ENCODE data around the gene SHISA9. TPM values are rescaled to one million over a fixed set of nuclear protein-coding genes. Genes with fewer than 3 reads are reported as not detected.

Gene SHISA9
- total and polyA plus RNA-seq, 4 donors, result under 0.01 to 0.08 (median 0.07) TPM; not detected in 1

GRCh38 chr16:13148836-13149235 lies 247.4 kb downstream of the SHISA9 start (continued):
- TF ChIP-seq EGR1 (IDR thresholded peaks at IDR 0.05; ENCODE audit: low read depth in 2 of 2), result no peak

- Histone ChIP-seq H3K4me1 (ENCODE audit: control insufficient read depth in 4 of 4, insufficient read depth in 4 of 4, low read length in 3 of 4) (no peaks in the 10 kb centered on the region), H3K9ac (ENCODE audit: low read depth in 1 of 2, low read length in 2 of 2) (no peak overlapping the region), H3K4me3 (ENCODE audit: low read depth in 1 of 3, low read length in 3 of 3) (no peak overlapping the region), H3K9me3 (ENCODE audit: control insufficient read depth in 4 of 4, low read length in 3 of 4) (no peaks in the 10 kb centered on the region), H3K36me3 (ENCODE audit: control insufficient read depth in 4 of 4, insufficient read depth in 3 of 4, low read depth in 1 of 4, low read length in 3 of 4) (no peaks in the 10 kb centered on the region), H3K27me3 (ENCODE audit: control insufficient read depth in 4 of 4, insufficient read depth in 4 of 4, low read length in 3 of 4) (no peaks in the 10 kb centered on the region), H3K27ac (ENCODE audit: low read depth in 1 of 2, low read length in 2 of 2) (no peak overlapping the region)
- no peak for DNase-seq (ENCODE audit: low spot score)
- WGBS, result 74% methylated on average over 4 of the region's 4 CpGs
- no peak for TF ChIP-seq YY1 (IDR thresholded peaks at IDR 0.05)
- TF ChIP-seq ATF3 (IDR thresholded peaks at IDR 0.05), result no peak
- no peak for TF ChIP-seq EGR1 (IDR thresholded peaks at IDR 0.05; ENCODE audit: low read depth in 2 of 2)
- TF ChIP-seq RAD21 (IDR thresholded peaks at IDR 0.05), result no peak
- TF ChIP-seq NR2F2 (IDR thresholded peaks at IDR 0.05), result no peak
- no peak for TF ChIP-seq RXRA (IDR thresholded peaks at IDR 0.05)
- no peak for TF ChIP-seq ZBTB33 (IDR thresholded peaks at IDR 0.05)
Measured at GRCh38 chr16:13150181-13150885, 248.9 kb downstream of the SHISA9 start.

GRCh38 chr16:13153696-13154095 lies 252.3 kb downstream of the SHISA9 start:
- no peak for DNase-seq (ENCODE audit: low spot score)
- H3K36me3 ChIP-seq (ENCODE audit: control insufficient read depth in 4 of 4, insufficient read depth in 3 of 4, low read depth in 1 of 4, low read length in 3 of 4), result no peaks in the 10 kb centered on the region
- H3K4me1 ChIP-seq (ENCODE audit: control insufficient read depth in 4 of 4, insufficient read depth in 4 of 4, low read length in 3 of 4), result no peaks in the 10 kb centered on the region
- no peak overlapping the region for H3K27ac ChIP-seq (ENCODE audit: low read depth in 1 of 2, low read length in 2 of 2)
- H3K4me3 ChIP-seq (ENCODE audit: low read depth in 1 of 3, low read length in 3 of 3), result no peak overlapping the region
- WGBS, result 70% methylated on average over 4 of the region's 4 CpGs
- no peak for TF ChIP-seq ZBTB33 (IDR thresholded peaks at IDR 0.05)
- no peak for TF ChIP-seq SP1 (IDR thresholded peaks at IDR 0.05)
- TF ChIP-seq JUND (IDR thresholded peaks at IDR 0.05), result no peak
- TF ChIP-seq TAF1 (conservative IDR thresholded peaks at IDR 0.05), result no peak
- TF ChIP-seq NR2F2 (IDR thresholded peaks at IDR 0.05), result no peak
- TF ChIP-seq HNF4G (IDR thresholded peaks at IDR 0.05), result no peak
- TF ChIP-seq FOXA1 (IDR thresholded peaks at IDR 0.05), result no peak
- TF ChIP-seq RXRA (IDR thresholded peaks at IDR 0.05), result no peak
- TF ChIP-seq REST (IDR thresholded peaks at IDR 0.05), result no peak
- TF ChIP-seq RAD21 (IDR thresholded peaks at IDR 0.05), result no peak
- no peak for TF ChIP-seq MAX (IDR thresholded peaks at IDR 0.05)
- H3K27me3 ChIP-seq (ENCODE audit: control insufficient read depth in 4 of 4, insufficient read depth in 4 of 4, low read length in 3 of 4), result no peaks in the 10 kb centered on the region
- no peaks in the 10 kb centered on the region for H3K9me3 ChIP-seq (ENCODE audit: control insufficient read depth in 4 of 4, low read length in 3 of 4)
- no peak overlapping the region for H3K9ac ChIP-seq (ENCODE audit: low read depth in 1 of 2, low read length in 2 of 2)
